HG02623 (cell line): Measurements from ENCODE around the gene NUB1.

Experiments used
- ATAC-seq: cut with Tn5 transposase; IDR thresholded peaks from one replicate; pipeline ENCODE4 v1.9.1; 2021; ENCODE audit warnings: moderate library complexity; ENCODE audit not compliant: unreplicated experiment

NUB1 gene

GRCh38 chr7:151312831-151313809 is 28.5 kb upstream of the NUB1 start:
- ATAC-seq = no peak

DNA sequence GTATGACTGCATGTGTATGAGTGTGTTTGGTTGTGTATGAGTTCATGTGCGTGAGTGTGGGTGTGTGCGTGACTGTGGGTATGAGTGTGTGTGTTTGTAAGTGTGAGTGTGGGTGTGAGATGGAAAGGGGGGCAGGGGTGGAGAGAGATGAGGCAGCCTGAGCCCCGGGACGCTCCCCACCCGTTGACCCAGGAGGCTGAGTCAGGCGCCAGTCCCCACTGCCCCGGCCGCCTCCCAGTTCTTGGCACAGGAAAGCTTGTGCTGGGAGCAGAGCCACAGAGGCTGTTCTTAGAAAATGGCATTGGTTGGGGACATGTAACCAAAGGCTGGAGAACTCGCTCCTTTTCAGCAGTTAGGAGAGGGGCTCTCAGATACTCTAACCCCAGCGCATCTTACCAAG is 27.8 kb upstream of the NUB1 start:
- ATAC-seq = no peak

GRCh38 chr7:151314401-151314800 is 27.2 kb upstream of the NUB1 start:
- ATAC-seq = no peak

- ATAC-seq = peak; percentile 53
Observed at GRCh38 chr7:151315038-151315655, 26.5 kb upstream of the NUB1 start.

DNA sequence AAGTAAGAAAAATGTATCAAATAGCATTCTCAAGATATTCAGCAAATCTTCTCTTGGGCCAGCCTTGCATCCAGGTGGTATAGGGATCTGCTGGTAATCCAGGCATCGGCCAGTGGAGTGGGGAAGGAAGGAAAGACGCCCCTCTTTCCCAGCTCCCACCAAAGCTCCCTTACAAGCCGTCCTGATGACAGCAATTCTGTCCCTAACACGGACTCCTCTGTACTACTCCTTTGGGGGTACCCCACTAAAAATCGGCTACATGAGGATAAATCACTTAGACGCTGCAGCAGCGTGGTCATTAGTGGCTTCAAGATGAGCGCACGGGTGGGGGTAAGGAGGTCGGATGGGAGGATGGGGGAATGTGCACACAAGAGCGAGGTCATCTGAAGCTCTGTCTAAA is 24.7 kb upstream of the NUB1 start:
- no peak for ATAC-seq

GRCh38 chr7:151317936-151318335 is 23.7 kb upstream of the NUB1 start:
- ATAC-seq = no peak

DNA sequence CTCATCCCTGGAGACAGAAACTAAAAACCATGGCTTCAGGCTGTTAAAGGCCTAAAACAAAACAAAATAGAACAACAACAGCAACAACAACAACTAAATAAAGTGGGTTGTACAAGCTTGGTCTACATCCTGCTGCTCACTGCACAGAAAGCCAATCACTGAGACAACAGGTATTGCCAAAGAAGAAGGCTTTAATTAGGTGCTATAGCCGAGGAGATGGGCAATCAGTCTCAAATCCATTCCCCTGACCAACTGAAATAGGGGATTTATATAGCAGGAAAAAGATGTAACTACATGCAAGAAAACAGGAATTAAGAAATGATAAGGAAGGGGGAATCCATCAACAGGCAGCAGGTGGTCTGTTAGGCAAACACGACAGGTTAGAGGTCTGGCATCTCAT is 22.4 kb upstream of the NUB1 start:
- no peak for ATAC-seq

DNA sequence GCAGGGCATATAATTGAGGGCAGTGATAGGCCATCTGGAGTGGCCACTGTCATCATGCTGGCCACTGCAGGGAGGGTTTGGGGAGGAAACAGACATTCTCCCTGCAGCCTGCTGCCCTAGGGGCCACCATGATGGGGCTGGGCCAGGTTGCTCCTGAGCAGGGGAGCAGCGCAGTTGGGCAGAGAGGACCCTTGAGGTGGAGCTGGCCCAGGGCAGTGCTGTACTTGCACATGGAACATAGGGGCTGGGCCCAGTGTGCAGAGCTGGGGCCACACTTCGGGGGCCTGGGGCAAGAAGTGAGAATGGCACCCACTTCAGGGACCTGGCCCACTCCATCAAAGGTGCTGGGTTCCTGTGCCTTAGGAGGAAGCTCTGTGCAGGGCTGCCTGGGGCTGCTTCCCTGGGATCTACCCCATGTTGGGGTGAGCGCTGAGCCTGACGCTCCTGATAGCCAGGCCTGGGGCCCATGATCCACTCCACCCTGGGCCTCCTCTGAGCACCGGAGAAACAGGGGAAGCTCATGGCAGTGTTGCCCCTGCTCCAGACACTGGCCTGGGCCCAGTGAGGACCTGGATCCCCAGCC is 21.3 kb upstream of the NUB1 start:
- no peak for ATAC-seq

DNA sequence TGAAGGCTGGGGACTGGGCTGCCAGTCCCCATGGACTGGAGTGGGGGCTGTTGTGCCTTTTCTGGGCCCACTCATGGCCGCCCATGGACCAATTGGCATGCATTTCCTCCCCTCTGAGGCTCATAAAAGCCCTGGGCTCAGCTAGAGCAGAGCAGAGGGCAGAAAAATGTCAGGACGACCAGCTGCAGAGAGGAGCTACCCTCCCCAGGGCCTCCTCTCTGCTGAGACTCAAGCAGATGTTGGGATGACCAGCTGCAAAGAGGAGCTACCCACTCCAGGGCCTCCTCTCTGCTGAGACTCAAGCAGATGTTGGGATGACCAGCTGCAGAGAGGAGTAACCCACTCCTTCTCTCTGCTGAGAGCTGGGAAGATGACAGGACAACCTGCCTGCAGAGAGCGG is 20.3 kb upstream of the NUB1 start:
- no peak for ATAC-seq

DNA sequence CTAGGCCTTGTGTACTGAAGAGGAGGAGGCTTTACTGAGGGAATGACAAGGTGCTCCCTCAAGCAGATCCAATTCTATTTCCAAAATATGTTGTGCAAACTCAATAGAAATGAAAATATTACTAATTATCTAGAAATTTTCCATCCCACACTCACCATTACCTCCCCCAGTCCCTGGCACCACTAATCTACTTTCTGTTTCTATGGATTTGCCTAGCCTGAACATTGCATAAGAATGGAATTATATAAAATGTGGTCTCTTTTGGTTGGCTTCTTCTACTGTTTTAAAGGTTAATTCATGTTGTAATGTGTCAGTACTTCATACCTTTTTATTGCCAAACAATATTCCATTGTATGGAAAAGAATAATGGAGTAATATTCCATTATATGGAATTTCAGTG is 18.7 kb upstream of the NUB1 start:
- ATAC-seq = no peak

GRCh38 chr7:151327022-151327421 is 14.6 kb upstream of the NUB1 start:
- no peak for ATAC-seq

- no peak for ATAC-seq
Observed at GRCh38 chr7:151327659-151328058, 14.0 kb upstream of the NUB1 start.

- ATAC-seq = no peak
Observed at GRCh38 chr7:151330181-151330580, 11.4 kb upstream of the NUB1 start.

- no peak for ATAC-seq
Observed at GRCh38 chr7:151330661-151331060, 11.0 kb upstream of the NUB1 start.

DNA sequence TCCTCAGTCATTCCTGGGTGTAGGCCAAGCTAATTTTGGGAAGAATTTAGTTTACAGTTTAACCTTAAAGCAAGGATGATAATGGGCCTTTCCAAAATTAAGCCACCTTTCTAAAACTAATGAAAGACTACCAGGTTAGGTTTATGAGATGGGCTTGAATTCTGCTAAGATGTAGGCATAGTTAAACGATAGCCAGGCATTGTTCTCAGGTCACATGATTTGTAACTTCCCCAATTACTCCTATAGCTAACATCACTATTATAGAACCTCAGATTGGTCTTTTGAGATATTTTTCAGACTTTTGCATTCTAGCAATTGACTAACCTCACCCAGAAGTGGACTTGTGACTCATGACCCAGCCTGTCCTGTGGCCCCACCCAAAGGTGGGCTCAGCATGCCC is 7.0 kb upstream of the NUB1 start:
- no peak for ATAC-seq

DNA sequence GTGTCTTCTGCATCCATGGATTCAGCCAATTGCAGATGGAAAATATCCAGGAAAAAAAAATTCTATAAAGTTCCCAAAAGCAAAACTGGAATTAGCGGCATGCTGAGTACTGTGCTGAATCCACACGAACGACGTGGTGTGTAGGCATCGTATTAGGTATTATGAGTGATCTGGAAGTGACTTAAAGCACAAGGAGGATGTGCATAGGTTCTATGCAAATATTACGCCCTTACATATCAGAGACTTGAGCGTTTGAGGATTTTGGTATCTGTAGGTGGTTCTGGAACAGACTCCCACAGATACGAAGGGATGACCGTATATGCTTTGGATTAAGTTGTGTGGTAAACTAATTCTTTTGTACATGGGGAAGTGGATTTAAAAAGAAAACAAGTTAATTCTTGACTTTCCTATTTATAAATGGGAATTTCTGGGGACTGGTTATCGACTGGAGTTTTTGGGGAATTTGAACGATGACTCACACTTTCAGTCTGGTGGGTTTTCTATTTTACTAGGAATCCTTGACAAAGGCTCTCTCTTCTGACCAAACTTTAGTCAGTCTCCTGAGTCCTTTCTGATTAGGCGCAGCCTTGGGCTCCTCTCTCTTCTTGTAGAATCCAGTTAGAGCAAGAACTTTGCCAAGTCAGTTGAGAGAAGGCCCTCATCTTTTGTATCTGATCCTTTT is 5.4 kb upstream of the NUB1 start:
- no peak for ATAC-seq

DNA sequence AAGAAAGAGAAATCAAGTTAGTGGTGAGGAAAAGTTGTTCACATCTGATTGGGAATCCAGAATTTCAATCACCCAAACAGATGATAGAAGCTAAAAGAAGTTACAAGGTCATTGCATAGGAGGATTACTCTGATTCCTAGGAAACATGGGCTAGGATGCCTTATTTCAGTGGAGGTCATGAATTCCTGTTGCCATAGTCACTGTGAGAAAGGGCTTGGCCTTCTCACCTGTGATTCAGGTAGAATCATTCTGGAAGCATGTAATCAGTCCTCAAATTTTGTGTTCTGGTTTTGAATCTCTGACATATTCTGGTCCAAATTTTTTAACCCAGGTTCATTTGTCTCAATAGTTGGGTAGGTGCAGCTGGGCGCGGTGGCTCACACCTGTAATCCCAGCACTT is 4.3 kb upstream of the NUB1 start:
- ATAC-seq = no peak

- ATAC-seq = no peak
Observed at GRCh38 chr7:151338809-151339208, 2.8 kb upstream of the NUB1 start.

- no peak for ATAC-seq
Observed at GRCh38 chr7:151339651-151340382, 1.8 kb upstream of the NUB1 start.

DNA sequence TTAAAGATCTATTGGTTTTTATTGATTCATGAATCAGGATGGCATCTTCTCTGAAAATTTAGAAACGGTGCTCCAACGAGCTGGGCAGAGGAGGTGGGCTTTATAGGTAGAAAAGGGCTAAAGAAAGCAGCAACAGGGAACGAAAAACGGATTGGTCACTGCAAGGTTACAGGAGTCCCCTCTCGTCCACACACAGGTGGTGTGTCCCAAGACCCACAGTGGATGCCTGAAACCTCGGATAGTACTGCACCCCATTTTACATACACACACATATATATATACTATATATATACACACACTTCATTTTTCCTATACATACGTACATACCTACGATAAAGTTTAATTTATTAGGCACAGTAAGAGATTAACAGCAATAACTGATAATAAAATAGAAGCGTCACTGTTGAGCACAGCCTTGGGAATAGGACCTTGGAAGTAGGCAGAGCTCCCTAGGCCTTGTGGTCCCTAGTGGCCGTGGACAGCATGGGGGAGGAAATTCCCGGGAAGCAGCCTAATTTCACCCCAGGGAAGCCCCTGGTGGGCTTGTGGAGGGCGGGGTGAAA is 737 bp upstream of the NUB1 start:
- ATAC-seq = no peak
